ENCODE results near the gene POLD4.

- TF ChIP-seq, protein P1, sequence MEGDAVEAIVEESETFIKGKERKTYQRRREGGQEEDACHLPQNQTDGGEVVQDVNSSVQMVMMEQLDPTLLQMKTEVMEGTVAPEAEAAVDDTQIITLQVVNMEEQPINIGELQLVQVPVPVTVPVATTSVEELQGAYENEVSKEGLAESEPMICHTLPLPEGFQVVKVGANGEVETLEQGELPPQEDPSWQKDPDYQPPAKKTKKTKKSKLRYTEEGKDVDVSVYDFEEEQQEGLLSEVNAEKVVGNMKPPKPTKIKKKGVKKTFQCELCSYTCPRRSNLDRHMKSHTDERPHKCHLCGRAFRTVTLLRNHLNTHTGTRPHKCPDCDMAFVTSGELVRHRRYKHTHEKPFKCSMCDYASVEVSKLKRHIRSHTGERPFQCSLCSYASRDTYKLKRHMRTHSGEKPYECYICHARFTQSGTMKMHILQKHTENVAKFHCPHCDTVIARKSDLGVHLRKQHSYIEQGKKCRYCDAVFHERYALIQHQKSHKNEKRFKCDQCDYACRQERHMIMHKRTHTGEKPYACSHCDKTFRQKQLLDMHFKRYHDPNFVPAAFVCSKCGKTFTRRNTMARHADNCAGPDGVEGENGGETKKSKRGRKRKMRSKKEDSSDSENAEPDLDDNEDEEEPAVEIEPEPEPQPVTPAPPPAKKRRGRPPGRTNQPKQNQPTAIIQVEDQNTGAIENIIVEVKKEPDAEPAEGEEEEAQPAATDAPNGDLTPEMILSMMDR (IDR thresholded peaks at IDR 0.05 in 2 of 3, conservative IDR thresholded peaks at IDR 0.05 in 1 of 3; ENCODE audit: borderline replicate concordance in 1 of 3, insufficient read depth in 1 of 3, low read depth in 2 of 3, low read length in 2 of 3) = no peak
- TF ChIP-seq POLR2A (IDR thresholded peaks at IDR 0.05; ENCODE audit: borderline replicate concordance, extremely low read depth, insufficient read depth, insufficient read length) = no peak
- no peak for TF ChIP-seq EZH2 (IDR thresholded peaks at IDR 0.05)
- TF ChIP-seq JUND (IDR thresholded peaks at IDR 0.05) = no peak
- TF ChIP-seq POLR2AphosphoS5 (IDR thresholded peaks at IDR 0.05; ENCODE audit: low read depth, low read length) = no peak
- no peak for TF ChIP-seq YY1 (IDR thresholded peaks at IDR 0.05; ENCODE audit: extremely low read depth, insufficient replicate concordance, low read depth, low read length)
Observed at GRCh38 chr11:67366961-67367760, 13.8 kb upstream of the POLD4 start.
